Fibroblast of villous mesenchyme (primary cell): ENCODE data around the gene OPTN. TPM values are rescaled to one million over a fixed set of nuclear protein-coding genes. Genes with fewer than 3 reads are reported as not detected.
"Not testable (repeated sequence)": the region's sequence is repeated elsewhere in the genome, so short reads cannot be mapped to it uniquely, and the experiment has no call there.

ENCODE experiments used
- DNase-seq: peaks from one replicate; pipeline ENCODE4 v3.0.0-alpha.2; 2010; ENCODE audit warnings: low read depth
- H3K4me3 ChIP-seq: 2 replicates; pipeline ENCODE4 v1.5.1; 2011; ENCODE audit warnings: low read depth, mild to moderate bottlenecking, low read length
- CTCF ChIP-seq: IDR thresholded peaks from 2 replicates; pipeline ENCODE4 v1.5.1; 2012; ENCODE audit warnings: low read depth, mild to moderate bottlenecking, low read length; ENCODE audit not compliant: insufficient read depth
- total RNA-seq: library from RNA; depleted of rRNA; stranded (reverse); fragments of >200 nt; gene quantifications from 2 replicates; pipeline ENCODE4 v1.2.3, GENCODE V29; 2012

The OPTN gene
- total RNA-seq, 1 donor: 125 TPM

DNA sequence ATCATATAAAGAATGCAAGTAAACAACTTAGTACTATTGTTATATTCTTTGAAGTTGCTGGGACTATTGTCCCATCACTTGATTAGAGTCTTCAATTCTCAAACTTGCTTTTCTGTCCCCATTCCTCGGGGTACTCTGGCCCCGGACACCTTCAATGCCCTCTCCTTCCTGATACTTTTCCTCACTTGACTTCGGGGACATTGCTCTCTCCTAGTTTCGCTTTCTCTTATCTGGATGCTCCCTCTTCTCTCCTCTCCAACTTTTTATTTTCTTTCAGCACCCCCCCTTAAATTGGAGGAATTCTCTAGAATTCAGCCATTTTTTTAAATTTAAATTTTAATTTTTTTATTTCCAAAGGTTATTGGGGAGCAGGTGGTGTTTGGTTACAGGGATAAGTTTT lies 10.6 kb upstream of the OPTN start:
- no peak for DNase-seq
- no peak overlapping the region for H3K4me3 ChIP-seq
- no peak for TF ChIP-seq CTCF

- no peak for DNase-seq
- TF ChIP-seq CTCF: no peak
- H3K4me3 ChIP-seq: no peak overlapping the region
These were observed 9.7 kb upstream of the OPTN start for GRCh38 chr10:13090289-13090688.

GRCh38 chr10:13091801-13092200 lies 8.2 kb upstream of the OPTN start:
- no peak for DNase-seq

DNA sequence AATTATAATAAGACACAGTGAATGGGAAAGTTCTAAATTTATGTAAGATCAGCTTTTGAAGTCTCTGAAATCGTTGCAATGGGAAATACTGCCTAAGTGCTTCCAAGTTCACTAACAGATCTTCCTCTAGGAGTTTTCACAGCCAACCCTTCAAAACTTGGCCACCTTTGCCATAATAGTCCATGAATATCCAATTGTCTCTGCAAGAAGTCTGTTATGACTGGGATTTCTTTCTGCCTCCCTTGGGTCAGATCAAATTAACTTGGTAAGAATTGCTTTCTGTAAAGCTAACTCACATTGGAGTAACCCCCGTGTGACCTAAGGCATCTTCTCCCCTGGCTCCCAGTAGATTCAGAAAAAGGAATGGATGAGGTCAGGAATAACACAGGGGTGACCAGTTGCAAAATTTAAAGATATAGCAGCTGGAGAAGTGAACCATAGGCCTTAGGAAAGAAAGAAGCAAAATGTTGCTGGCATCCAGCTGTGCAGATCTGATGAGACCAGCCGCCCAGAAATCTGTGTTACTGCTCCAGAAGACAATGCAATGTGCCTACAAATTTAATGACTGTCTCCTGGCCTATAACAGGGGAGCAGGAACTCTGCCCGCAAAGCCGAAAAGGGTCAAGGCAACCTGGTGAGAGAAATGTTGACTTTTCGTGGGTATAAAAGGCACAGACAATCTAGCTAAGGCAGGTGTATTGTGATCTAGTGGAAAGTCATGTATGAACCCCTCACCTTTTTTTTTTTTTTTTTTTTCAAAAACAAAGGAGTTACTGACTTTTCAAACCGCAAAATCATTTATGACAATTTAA lies 7.5 kb upstream of the OPTN start:
- DNase-seq: no peak
- no peak overlapping the region for H3K4me3 ChIP-seq
- TF ChIP-seq CTCF: no peak

More at GRCh38 chr10:13091801-13092200, 8.2 kb upstream of the OPTN start:
- no peak overlapping the region for H3K4me3 ChIP-seq
- no peak for TF ChIP-seq CTCF

- not testable (repeated sequence) for H3K4me3 ChIP-seq, DNase-seq
These were observed 5.9 kb upstream of the OPTN start for GRCh38 chr10:13094082-13094481.

- no peak overlapping the region for H3K4me3 ChIP-seq
- DNase-seq: peak; percentile 27
- TF ChIP-seq CTCF: no peak
These were observed 4.9 kb upstream of the OPTN start for GRCh38 chr10:13095094-13095493.

DNA sequence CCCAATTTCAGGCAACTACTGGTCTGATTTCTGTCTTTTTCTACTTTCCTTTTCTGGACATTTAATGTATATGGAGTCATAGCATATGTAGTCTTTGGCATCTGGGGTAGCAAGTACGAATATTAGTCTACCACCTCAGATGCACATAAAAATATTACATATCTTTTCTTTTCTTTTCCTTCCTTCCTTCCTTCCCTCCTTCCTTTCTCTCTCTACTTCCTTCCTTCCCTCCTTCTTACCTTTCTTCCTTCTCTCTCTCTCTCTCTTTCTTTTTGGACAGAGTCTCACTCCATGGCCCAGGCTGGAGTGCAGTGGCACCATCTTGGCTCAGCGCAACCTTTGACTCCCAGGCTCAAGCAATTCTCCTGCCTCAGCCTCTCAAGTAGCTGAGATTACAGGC lies 4.0 kb upstream of the OPTN start:
- no peak overlapping the region for H3K4me3 ChIP-seq
- DNase-seq: no peak
- TF ChIP-seq CTCF: no peak
